Right lung (tissue), 10 donors: ENCODE results near the gene SPINT4. TPM values are rescaled to one million over a fixed set of nuclear protein-coding genes. Genes with fewer than 3 reads are reported as not detected.
"Not testable (repeated sequence)": the region's sequence is repeated elsewhere in the genome, so short reads cannot be mapped to it uniquely, and the experiment has no call there.

ENCODE experiments used
- DNase-seq, 2 donors: peaks; one replicate each; pipeline ENCODE4 v3.0.0-alpha.2; 2013
- long read RNA-seq, 8 donors: transcript quantifications; one replicate each; lab custom pipeline, GENCODE V29; 2026
- polyA plus RNA-seq, 5 donors: library from polyadenylated mRNA; unstranded; fragments of 120-200 nt; gene quantifications; one replicate each; pipeline versions ENCODE4 v1.2.1 to v1.2.3, GENCODE V29; 2013; ENCODE audit warnings: inconsistent platforms in 1 of 5, low replicate concordance in 1 of 5; ENCODE audit not compliant: insufficient read length in 5 of 5, insufficient read depth in 1 of 5

The SPINT4 gene
- not detected for polyA plus RNA-seq
- long read RNA-seq, donor 1 = 0 reads
- long read RNA-seq, donor 2 = 0 reads
- long read RNA-seq, donor 3 = 0 reads
- long read RNA-seq, donor 4 = 0 reads
- long read RNA-seq, donor 5 = 0 reads
- long read RNA-seq, donor 6 = 0 reads
- long read RNA-seq, donor 7 = 0 reads
- long read RNA-seq, donor 8 = 0 reads

GRCh38 chr20:45722047-45722446 lies at the start of gene SPINT4:
Gene SPINT4 (plus strand): TSS chr20:45722347. CDS start chr20:45722368, 21 bp downstream.
- DNase-seq = no peak

GRCh38 chr20:45672765-45673164 lies 49.4 kb upstream of the SPINT4 start:
- no peak for DNase-seq

GRCh38 chr20:45679650-45680049 lies 42.5 kb upstream of the SPINT4 start:
- no peak for DNase-seq

GRCh38 chr20:45685896-45686295 lies 36.3 kb upstream of the SPINT4 start:
- DNase-seq = no peak

GRCh38 chr20:45693346-45693745 lies 28.8 kb upstream of the SPINT4 start:
- DNase-seq = not testable (repeated sequence)

- no peak for DNase-seq
Observed at GRCh38 chr20:45695496-45695895, 26.7 kb upstream of the SPINT4 start.

- no peak for DNase-seq
Observed at GRCh38 chr20:45701104-45701503, 21.0 kb upstream of the SPINT4 start.

GRCh38 chr20:45701873-45702272 lies 20.3 kb upstream of the SPINT4 start, which contains the start of gene WFDC13:
Gene WFDC13 (plus strand): TSS chr20:45702038. CDS start chr20:45702124, 86 bp downstream.
- DNase-seq = no peak

- DNase-seq = peak in 1 of 2 donors; percentile 1
Observed at GRCh38 chr20:45704969-45705637, 17.0 kb upstream of the SPINT4 start, which contains the start of gene WFDC10B. Gene WFDC10B (minus strand): TSS chr20:45705019. CDS start chr20:45685992, 19,027 bp downstream.

- not testable (repeated sequence) for DNase-seq
Observed at GRCh38 chr20:45716141-45716688, 5.9 kb upstream of the SPINT4 start.

GRCh38 chr20:45725134-45725533 lies 3.0 kb downstream of the SPINT4 start:
- no peak for DNase-seq

- DNase-seq = no peak
Observed at GRCh38 chr20:45727044-45727443, 4.9 kb downstream of the SPINT4 start.

- DNase-seq = no peak
Observed at GRCh38 chr20:45732199-45732598, 10.1 kb downstream of the SPINT4 start.

GRCh38 chr20:45735552-45735951 lies 13.4 kb downstream of the SPINT4 start:
- no peak for DNase-seq

- DNase-seq = no peak
Observed at GRCh38 chr20:45735988-45736387, 13.8 kb downstream of the SPINT4 start.

GRCh38 chr20:45742596-45742995 lies 20.4 kb downstream of the SPINT4 start:
- DNase-seq = no peak

- no peak for DNase-seq
Observed at GRCh38 chr20:45745015-45745414, 22.9 kb downstream of the SPINT4 start.

- DNase-seq = no peak
Observed at GRCh38 chr20:45751721-45752120, 29.6 kb downstream of the SPINT4 start.

- no peak for DNase-seq
Observed at GRCh38 chr20:45752746-45753145, 30.6 kb downstream of the SPINT4 start.

GRCh38 chr20:45758096-45758495 lies 35.9 kb downstream of the SPINT4 start:
- DNase-seq = no peak

- not testable (repeated sequence) for DNase-seq
Observed at GRCh38 chr20:45759921-45760320, 37.8 kb downstream of the SPINT4 start.

- not testable (repeated sequence) for DNase-seq
Observed at GRCh38 chr20:45761966-45762365, 39.8 kb downstream of the SPINT4 start.
